OCI-LY3 (cell line): Measurements from ENCODE around the gene CIZ1.

Experiments
- EZH2phosphoT487 ChIP-seq: fragments of 200-600 bp; shearing (Covaris generic); IDR thresholded peaks from 2 replicates; pipeline ENCODE4 v1.6.1; 2018; ENCODE audit warnings: antibody characterized with exemption, mixed run types, low read depth
- TF ChIP-seq, protein P1 (sequence below): fragments of 200-600, 300-600 bp; sonication (generic); IDR thresholded peaks from 2 replicates; pipeline ENCODE4 v1.5.1; 2014; ENCODE audit warnings: antibody characterized with exemption, low read length, low read depth

DNA sequence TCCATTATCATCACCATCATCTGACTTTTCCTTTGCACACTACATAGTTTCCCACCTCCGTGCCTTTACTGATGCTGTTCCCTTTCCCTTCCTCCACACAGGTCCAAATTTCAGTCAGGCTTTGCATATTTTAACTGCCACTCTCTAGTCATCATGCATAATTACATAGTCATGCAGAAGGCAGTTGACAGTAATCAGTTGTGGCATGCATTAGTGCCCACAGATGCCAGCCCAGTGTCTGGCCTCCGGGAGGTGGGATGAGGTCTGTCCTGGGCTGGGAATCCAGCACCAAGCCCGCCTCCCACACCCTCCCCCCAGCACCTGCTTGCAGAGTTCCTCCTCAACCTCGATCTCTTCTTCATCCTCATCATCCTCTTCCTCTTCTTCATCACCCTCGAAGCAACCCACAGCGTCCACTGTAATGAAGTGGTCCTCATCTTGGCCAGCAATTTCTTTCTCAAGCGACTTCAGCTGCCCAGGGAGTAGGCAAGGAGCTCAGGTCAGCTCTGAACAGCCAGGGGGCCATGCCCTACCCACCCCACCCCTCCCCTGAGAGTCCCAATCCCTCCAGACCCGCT is 22.6 kb downstream of the CIZ1 start:
- TF ChIP-seq, protein P1, sequence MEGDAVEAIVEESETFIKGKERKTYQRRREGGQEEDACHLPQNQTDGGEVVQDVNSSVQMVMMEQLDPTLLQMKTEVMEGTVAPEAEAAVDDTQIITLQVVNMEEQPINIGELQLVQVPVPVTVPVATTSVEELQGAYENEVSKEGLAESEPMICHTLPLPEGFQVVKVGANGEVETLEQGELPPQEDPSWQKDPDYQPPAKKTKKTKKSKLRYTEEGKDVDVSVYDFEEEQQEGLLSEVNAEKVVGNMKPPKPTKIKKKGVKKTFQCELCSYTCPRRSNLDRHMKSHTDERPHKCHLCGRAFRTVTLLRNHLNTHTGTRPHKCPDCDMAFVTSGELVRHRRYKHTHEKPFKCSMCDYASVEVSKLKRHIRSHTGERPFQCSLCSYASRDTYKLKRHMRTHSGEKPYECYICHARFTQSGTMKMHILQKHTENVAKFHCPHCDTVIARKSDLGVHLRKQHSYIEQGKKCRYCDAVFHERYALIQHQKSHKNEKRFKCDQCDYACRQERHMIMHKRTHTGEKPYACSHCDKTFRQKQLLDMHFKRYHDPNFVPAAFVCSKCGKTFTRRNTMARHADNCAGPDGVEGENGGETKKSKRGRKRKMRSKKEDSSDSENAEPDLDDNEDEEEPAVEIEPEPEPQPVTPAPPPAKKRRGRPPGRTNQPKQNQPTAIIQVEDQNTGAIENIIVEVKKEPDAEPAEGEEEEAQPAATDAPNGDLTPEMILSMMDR, result no peak
- no peak for TF ChIP-seq EZH2phosphoT487
